ENCODE data around the gene ZNF318.

ZNF318 gene

DNA sequence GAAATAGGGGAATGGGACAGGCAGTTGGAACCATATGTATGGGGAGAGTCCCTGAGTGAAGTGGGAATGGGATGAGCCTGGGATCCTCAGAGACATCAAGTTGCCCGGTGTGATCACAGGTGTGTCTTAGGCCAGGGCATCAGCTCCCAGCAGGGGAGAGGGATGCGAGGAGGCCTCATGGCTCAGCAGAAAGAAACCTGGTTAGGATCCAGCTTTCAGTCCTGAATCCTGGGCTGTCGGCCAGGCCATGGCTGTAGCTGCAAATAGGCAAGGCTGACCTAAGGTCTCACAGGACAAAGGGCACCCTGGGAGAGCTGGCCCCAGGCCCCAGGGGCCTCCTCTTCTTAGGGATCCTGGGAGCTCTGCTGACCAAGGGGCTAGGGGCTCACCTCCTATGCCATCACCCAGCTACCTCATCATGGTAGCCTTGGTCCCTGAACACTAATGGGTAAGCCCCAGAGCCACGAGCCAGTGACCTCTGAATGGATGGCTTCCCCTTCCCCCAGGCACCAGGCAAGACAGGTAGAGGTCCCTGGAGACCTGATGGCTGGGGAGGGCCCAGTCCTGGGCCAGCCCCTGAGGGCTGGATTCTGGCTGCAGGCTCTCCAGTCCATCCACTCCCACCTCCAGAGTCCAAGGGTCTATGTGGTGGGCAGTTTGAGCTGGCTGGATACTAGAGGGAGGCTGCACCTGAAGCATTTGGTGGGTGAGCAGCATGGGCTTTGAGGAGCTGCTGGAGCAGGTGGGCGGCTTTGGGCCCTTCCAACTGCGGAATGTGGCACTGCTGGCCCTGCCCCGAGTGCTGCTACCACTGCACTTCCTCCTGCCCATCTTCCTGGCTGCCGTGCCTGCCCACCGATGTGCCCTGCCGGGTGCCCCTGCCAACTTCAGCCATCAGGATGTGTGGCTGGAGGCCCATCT is 71.5 kb downstream of the ZNF318 start, which contains the start of gene SLC22A7:
SLC22A7 (plus strand) TSS at position 617 of the 921 bp plus-strand sequence; CDS start at position 716, 99 bp downstream.
- no peak for DNase-seq

DNA sequence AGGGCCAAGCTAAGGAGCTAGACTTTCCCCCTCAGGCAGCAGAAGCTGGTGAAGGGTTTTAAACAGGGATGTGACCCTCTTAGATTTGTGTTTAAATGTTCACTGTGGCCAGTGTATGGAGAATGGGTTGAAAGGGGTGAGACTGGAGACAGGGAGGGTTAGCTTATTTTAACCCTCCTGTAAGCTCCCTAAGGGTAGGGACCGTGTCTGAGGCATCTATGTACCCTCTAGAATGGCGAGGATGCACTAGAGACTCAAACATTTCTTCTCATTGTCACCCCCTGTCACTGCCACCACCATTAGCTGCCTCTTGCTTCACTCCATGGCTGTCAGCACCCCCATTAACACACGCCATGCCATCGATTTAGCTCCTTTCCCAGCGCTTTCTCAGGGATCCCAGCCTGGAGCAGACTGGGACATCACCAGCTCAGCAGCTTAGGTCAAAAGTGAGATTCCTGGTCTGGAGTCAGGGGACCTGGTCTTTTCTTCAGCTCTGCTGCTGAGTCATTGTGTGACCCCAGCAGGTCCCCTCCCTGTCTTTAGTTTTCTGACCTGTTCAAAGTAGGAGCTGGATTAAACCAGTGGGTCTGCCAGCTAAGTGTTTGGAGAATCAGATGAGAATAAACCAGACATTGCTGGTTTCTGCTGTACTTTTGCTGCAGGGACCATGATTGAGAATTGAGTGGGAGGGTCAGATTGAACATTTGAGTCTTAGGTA is 72.5 kb downstream of the ZNF318 start:
- DNase-seq, result no peak

DNA sequence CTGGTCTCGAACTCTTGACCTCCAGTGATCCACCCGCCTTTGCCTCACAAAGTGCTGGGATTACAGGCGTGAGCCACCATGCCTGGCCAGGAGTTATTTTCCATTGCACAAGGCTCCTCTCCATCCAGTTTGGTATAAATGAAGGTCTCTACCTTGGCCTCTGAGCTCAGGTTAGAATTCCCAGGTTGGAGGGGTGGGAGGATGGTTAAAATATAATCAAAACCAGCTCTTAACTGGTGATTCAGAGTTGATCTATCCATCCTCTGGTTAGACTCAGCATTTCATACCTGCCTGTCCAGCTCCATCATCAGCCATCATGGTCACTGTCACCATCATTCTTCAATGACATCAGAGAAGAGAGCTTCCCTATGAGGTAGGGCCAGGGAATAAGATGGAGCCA is 74.0 kb downstream of the ZNF318 start:
- DNase-seq, result no peak

DNA sequence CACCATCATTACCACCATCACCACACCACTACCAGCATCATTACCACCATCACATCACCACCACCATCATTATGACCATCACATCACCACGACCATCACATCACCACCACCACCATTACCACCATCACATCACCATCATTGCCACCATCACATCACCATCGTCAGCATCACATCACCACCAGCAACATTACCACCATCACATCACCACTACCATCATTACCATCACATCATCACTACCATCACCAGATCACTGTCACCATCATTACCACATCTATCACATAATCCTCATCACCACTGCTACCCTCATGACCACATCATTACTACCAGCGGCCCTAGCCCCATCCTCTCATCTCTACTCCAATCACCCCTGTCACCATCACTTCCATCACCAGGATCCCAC is 74.9 kb downstream of the ZNF318 start:
- no peak for DNase-seq

DNA sequence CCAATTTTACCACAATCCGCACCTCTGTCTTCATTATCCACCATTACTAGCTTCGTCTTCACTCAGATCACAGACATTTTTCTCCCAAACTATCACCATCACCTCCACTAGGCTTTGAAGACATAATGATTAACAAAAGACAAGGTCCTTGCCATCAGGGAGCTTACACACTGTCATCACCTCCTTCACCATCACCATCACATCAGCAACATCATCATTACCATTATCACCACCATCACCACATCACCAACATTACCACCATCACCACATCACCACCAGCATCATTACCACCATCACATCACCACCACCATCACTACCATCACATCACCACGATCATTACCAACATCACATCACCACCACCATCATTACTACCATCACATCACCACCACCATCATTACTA is 75.7 kb downstream of the ZNF318 start:
- DNase-seq, result no peak

DNA sequence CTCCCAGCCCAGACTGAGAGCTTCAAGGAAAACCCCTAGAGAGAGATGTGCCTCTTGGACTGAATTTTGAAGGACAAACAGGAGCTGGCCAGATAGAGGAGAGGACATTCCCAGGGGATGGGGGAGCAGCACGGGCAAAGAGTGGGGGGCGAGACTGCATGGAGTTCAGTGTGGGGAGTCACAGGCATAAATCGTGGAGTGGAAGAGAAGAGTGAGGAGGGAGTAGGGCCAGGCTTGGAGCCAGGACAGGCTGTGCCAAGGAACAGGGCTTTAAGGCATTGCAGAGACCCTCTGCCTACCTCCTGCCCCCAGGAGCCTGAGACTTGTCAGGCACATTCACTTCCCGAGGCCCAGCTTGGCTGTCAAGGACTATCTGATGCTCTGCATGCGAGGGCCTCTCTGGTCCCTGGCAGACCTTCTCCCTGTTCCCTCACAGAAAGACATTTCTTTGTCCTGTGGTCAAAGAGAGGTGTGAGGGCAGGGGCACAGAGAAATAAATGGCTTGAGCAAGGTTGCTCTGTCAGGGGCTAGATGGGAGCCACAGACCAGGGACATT is 76.6 kb downstream of the ZNF318 start:
- no peak for DNase-seq

DNA sequence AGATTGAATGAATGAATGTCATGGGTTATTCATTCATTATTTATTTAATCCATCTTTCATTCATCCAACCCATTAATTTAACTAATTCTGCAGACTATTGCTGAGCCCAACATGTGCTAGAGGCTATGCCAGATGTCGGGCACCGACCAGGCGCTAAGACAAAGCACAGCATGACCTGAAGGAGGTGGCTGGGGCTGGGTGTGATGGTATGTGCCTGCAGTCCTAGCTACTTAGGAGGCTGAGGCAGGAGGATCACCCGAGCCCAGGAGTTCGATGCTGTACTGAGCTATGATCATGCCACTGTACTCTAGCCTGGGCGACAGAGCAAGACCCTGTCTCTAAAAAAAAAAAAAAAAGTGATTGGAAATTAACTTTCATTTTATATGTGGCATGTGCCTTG is 77.1 kb downstream of the ZNF318 start:
- no peak for DNase-seq

DNA sequence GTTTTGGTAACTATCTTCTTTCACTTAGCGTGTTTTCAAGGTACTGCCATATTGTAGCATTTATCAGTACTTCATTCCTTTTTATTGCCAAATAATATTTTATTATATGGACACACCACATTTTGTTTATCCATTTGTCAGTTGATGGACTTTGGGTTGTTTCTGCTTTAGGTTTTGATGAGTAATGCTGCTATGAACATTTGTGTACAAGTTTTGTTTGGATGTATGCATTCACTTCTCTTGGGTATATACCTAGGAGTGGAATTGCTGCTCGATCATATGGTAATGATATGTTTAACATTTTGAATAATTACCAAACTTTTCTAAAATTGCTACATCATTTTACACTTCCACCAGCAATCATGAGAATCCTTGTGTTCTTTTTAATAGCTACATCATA is 77.7 kb downstream of the ZNF318 start:
- DNase-seq, result no peak

DNA sequence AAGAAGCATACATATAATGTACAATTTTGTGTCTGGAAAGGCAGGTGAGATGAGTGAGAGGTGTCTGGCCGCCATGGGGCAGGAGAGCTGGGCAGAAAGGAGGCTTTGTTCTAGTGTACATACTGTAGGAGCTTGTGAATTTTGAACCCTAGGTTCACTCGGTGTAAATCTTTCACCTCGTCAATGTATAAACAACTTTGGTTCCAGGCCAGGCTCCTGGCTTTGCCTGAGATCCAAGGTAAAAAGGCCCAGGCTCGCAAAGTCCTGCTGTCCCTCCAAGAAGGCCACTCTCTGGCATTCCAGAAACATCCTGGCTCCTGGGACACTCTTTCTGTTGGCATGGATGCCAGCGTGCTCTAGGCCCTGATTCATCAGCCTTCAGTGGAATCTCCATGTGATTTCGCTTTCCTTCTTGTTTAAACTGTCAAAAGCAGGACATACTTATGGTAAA is 78.5 kb downstream of the ZNF318 start:
- DNase-seq, result no peak

DNA sequence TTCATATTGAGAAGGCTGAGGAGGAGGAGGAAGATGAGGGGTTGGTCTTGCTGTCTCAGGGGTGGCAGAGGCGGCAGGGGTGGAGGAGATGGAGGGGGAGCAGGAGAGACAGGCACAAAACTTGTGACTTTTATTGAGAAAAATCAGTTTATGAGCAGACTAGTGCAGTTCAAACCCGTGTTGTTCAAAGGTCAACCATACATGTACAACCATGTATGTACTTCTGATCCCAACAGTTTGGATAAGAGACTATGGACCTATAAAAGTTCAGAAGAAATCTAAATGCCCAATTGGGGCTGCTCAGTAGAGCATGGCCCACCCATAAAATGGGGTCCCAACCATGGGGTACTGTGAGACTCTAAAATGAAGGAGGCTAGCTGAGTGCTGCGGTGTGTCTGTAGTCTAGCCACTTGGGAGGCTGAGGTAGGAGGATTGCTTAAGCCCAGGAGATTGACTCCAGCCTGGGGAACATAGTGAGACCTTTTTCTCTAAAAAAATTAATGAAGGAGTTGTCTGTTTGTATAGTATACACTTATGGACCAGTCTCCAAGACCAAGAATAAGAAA is 79.0 kb downstream of the ZNF318 start:
- DNase-seq, result no peak

DNA sequence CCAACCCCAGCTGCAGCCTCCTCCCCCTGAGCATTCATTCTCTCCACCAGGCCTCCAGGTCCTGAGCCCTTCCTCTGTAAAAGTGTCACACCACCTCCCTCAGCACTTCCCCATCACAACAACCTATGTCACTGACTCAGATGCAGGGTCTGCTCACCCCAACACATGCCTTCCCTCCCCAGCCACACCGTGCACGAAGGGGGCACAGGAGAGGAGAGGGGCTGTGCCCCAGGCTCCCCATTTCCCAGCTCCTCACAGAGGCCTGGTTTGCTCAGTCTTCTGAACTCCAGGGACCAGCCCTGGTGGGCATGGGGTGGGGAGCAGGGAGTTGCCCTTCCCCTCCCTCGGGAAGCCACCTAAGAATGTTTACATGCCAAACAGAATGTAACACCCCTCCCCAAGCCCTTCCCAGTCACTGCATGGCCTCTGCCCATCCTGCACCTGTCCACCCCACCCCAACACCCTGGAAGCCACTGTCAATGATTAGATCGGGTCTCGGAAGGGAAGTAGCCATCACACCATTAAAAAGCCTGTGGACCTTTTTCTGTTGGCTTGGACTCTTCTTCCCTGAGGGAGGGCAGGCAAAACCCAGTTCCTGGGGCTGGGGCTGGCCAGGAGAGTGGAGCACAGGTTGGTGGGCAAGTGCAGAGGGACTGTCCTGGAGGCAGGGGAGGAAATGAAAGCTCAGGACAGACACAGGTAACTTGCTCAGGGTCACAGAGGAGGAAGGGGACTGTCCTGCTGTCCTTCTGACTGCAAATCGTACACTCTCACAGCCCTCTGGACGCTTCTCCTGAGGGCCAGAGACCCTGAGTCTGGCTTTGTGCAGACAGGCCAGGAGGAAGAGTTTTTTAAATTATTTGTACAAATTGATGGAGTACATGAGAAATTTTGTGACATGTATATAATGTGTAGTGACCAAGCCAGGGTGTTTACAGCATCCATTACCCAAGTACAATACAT is 81.4 kb downstream of the ZNF318 start:
- DNase-seq, result no peak

DNA sequence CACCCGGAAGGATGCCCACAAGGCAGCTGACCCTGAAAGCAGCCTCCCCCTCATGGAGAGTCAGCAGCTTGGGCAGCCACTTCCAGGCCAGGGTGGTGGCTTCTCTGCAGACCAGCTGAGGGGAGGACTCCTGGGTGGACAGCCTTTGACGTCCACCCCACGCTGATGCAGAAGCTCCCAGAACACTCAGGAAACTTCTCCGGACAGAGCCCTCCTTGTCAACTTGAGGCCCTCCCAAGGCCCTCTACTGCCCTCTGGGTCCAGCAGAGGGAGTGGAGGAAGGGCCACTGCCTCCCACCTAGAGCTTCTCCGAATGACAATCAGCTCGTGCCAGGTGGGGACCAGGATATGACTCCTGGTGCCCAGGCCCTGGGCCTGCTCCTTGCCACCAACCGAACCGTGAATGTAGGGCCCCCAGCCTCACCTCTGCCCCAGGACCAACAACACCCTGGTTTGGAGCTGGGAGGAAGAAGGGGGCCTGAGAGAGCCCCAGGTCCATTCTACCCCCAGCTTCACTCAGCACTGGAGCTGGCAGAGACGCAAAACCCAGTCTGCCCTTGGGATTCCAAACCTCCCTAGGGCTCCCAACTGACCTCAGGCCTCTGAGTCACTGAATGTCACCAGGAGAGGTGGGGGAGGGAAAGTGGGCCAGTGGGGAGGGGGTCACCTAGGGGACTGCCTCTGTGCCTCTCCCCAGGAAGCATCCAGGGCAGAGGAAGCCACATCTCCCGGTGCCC is 82.3 kb downstream of the ZNF318 start:
- peak; percentile 33 for DNase-seq

DNA sequence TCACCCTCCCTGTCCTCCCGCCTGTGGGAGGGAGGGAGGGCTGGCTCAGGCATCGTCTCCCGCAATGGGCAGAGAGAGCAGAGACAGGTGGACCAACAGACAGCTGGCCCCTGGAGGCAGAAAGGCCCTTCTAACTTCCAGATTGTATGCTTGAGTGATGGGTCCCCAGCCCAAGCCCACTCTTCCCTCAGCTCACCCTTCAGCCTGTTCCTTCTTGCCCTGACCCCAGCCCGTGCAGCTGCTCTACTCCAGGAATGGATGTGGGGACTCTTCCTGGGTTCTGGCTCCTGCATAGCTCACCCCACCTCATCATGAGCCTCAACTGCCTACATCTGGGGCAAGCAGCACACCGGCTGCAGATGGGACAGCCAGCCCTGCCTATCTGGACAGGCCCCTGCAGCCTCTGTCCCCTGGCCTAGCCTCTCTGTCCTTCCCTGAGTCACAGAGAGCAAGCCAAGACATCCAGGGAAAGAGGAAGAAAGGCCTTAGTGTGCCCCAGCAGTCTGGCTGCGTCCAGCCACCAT is 82.9 kb downstream of the ZNF318 start:
- no peak for DNase-seq

All from NCI-H82 (cell line).